MG63 (cell line): ENCODE data around the gene SUGP1. TPM values are rescaled to one million over a fixed set of nuclear protein-coding genes. Genes with fewer than 3 reads are reported as not detected.

Experiments
- DNase-seq: peaks from one replicate; pipeline ENCODE4 v3.0.0-alpha.2; 2020
- H3K27me3 ChIP-seq: fragments of 250-450 bp; sonication (Bioruptor Pico); 2 replicates; pipeline ENCODE4 v1.5.1; 2020; ENCODE audit warnings: mild to moderate bottlenecking, moderate library complexity
- H3K36me3 ChIP-seq: fragments of 250-450 bp; sonication (Bioruptor Pico); 2 replicates; pipeline ENCODE4 v1.5.1; 2020; ENCODE audit warnings: mild to moderate bottlenecking, moderate library complexity
- H3K4me3 ChIP-seq: fragments of 250-450 bp; sonication (Bioruptor Pico); 2 replicates; pipeline ENCODE4 v1.5.1; 2020; ENCODE audit warnings: mild to moderate bottlenecking, moderate library complexity
- H3K9me3 ChIP-seq: fragments of 250-450 bp; sonication (Bioruptor Pico); 2 replicates; pipeline ENCODE4 v1.5.1; 2020; ENCODE audit warnings: mild to moderate bottlenecking, moderate library complexity
- total RNA-seq: library from RNA; depleted of rRNA; stranded (reverse); fragments of >200 nt; shearing (Covaris generic); gene quantifications from 2 replicates; pipeline ENCODE4 v1.2.3, GENCODE V29; 2014; ENCODE audit warnings: low replicate concordance

The SUGP1 gene
- total RNA-seq, 1 experiment from 2014 or later = 28.9 TPM

DNA sequence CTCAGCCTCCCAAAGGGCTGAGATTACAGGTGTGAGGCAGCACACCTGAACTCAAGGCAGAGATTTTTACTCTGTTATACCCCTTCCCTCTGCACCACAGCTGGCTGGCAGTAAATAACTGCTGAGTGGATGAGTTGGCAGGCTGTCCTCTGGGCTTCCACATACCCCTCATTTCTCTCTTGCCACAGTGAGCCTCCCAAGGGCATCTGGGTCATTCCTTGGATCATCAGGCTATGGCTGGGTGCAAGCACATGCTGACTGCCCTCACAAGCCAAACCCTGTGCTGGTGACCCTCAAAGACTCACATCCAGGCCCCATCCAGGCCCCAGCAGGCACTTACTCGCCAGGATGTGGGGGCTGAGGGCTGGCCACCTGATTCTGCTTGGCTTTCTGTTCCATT is 4.2 kb downstream of the SUGP1 start:
- H3K36me3 ChIP-seq = peaks cover 55% of the 10 kb centered on the region
- no peak overlapping the region for H3K4me3 ChIP-seq
- no peaks in the 10 kb centered on the region for H3K9me3 ChIP-seq
- H3K27me3 ChIP-seq = no peaks in the 10 kb centered on the region
- DNase-seq = no peak

DNA sequence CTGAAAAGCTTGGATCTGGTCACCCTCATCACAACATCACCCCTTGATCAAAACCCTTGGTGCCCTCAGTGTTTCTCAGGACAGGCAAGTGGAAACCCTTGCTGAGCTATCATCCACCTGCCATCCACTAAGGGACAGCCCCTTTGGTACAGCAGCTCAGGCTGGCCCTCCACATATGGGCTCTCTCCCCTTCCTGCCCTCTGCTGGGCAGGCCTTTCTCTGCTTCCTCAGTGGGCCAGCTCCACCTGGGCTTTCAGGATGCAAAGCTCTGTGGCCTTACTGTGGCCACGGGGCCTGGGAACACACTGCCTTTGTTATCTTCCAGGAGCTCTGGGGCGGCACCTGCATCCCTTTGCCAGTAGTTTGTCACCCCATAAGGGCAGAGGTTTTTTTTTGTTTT is 4.9 kb downstream of the SUGP1 start:
- no peak for DNase-seq
- H3K4me3 ChIP-seq = no peak overlapping the region
- no peaks in the 10 kb centered on the region for H3K27me3 ChIP-seq
- H3K36me3 ChIP-seq = peaks cover 57% of the 10 kb centered on the region
- H3K9me3 ChIP-seq = no peaks in the 10 kb centered on the region

DNA sequence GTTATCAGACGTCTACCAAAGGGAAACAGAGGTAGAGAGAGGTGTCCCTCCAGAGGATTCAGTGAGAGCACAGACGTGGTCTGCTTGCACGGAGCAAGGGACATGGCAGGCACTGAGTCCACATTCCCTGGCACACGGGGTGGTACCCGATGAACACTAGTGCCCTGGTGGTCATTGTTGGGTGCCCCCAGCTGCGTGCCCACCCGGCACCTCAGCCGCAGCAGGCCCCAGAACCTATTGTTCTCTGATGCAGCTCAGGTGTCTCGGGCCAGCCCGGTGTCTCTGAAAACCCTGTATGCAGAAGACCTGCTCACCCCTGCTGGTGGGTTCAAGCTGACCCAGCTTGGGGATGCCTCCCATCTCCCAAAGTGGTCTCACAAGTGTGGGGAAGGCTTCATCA is 11.9 kb downstream of the SUGP1 start:
- Histone ChIP-seq H3K4me3 (no peak overlapping the region), H3K36me3 (peaks cover 80% of the 10 kb centered on the region), H3K27me3 (no peaks in the 10 kb centered on the region), H3K9me3 (no peaks in the 10 kb centered on the region)
- DNase-seq = no peak

DNA sequence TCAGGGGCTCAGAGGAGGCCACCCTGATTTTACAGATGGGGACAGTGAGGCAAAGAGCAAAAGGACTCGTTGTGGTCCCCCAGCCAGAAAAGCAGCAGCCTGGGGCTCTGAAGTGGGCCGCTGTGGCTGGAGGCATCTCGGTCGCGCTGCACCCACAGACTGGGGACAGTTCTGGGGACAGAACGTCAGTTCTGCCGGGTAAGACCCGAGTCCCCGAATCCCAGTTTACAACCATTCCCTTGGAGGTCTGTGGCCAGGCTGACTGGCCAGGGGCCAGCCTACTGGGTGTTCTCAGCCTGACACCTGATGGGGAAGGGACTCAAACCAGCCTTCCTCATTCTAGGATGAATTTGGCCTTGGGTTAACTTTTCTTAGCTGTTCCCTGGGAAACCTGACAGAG is 14.1 kb downstream of the SUGP1 start:
- DNase-seq = no peak
- H3K4me3 ChIP-seq = no peak overlapping the region
- no peaks in the 10 kb centered on the region for H3K9me3 ChIP-seq
- no peaks in the 10 kb centered on the region for H3K27me3 ChIP-seq
- peaks cover 86% of the 10 kb centered on the region for H3K36me3 ChIP-seq

DNA sequence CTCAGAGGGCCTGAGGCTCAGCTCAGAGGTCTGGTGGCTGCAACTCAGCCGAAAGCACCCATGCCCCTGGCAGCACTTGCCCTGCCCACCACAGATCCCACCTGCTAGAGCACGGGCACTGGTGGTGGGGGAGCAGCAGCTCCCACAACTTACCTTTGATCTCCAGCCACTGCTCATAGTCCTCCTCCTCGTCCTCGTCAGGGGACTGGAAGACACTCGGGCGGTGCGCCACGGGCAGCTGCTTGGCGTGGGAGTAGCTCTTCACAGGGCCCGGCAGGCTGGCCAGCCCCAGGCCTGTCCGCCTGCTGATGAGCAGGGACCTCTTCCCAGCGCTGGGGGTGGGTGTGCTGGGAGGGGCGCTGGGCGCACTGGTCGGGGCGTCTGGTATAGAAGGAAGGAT is 14.6 kb downstream of the SUGP1 start:
- Histone ChIP-seq H3K36me3 (peaks cover 88% of the 10 kb centered on the region), H3K27me3 (no peaks in the 10 kb centered on the region), H3K9me3 (no peaks in the 10 kb centered on the region), H3K4me3 (no peak overlapping the region)
- no peak for DNase-seq

DNA sequence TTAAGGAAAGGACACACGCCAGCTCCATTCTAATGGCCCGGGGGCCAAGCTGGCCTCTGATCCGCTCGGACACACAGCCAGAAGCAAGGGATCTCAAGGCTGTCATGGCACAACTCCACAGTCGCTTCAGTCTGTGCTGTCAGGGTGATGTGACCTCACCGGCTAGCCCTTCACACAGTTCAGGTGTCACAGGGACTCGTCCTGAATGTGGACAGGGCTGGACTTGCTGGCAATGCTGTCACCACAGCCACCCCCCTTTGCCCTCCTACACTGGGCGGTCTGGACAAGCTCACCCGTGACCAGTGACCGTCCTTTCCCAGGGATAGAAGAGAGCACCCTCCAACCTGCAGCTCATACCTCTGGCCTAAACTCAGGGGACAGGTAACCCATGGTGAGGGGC is 15.2 kb downstream of the SUGP1 start:
- H3K36me3 ChIP-seq = peaks cover 88% of the 10 kb centered on the region

DNA sequence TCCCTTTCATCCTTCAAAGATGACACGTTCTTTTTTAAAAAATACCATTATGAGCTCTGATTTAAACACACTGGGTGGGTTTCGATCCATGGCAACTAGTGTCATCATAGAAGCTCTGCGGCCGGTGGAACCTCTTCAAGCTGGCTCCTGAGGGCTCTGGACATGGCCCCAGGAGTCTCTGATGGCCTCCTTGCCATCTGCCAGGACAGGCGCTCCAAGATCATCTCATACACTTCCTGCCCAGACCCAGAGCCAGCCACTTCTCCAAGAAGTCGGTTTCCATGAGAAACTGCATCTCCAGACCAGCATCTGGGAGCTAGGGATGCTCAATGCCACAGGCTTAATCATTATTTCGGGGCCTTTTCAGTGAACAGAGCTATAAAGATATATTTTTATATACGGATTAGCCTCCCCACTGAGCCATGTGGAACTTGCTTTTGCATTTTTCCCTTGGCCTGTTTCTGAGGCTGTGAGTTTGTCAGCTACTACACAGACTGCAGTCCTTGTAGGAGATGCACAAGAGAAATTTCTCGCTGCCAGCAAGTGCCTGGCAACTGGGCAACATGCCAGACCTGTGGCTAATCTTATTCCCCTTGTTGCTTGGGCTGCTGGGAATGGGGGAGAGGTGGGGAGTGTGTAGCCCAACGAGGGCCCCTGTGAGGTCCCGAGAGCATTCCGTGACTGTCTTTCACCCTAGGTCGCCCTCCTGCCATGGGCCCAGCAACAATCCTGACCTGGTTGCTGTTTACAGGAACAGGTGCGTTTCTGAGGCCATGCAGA is 15.9 kb downstream of the SUGP1 start:
- H3K4me3 ChIP-seq = no peak overlapping the region
- H3K36me3 ChIP-seq = peaks cover 87% of the 10 kb centered on the region

More for the DNA sequence above, 15.2 kb downstream of the SUGP1 start:
- Histone ChIP-seq H3K4me3 (no peak overlapping the region), H3K9me3 (no peaks in the 10 kb centered on the region), H3K27me3 (no peaks in the 10 kb centered on the region)
- DNase-seq = no peak

DNA sequence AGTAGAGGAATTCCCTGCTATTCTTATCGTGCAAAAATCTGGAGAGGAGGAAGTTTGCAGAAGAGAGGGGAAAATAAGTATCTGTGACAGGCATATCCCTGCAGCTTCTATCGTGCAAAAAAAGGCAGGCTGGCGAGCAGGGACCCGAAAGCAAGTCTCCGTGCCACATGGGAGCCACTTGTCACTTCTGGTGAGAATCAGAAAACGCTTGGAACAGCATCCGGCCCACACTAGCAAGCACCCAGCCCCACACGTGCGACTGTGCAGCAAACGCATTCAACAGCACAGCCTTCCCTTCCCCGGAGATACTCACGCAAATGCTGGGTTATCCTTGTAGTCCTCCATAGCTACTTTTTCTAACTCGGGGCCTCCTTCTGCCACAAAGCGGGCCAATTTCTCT is 16.9 kb downstream of the SUGP1 start:
- peaks cover 79% of the 10 kb centered on the region for H3K36me3 ChIP-seq
- H3K9me3 ChIP-seq = no peaks in the 10 kb centered on the region
- no peaks in the 10 kb centered on the region for H3K27me3 ChIP-seq
- H3K4me3 ChIP-seq = no peak overlapping the region
- no peak for DNase-seq

More for the DNA sequence above, 15.9 kb downstream of the SUGP1 start:
- H3K9me3 ChIP-seq = no peaks in the 10 kb centered on the region
- no peaks in the 10 kb centered on the region for H3K27me3 ChIP-seq
- DNase-seq = no peak

DNA sequence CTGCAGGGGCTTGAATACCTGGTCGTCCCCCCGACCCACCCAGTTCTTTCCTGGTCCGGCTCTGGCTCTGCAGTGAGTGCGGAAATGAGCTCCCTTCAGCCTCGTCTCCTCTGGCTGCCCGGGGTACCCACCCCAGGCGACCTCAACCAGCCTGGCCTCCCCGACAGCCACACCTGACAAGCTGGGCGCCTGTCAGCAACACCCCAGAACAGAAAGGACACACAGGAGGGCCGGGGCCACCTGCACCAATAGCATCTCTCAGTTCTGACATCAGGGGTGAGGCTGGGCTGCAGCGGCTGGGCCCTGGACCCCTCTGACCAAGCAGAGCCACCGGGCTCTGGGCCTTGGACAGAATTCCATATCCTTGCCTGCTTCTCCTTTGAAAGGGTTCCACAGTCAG is 19.7 kb downstream of the SUGP1 start:
- Histone ChIP-seq H3K9me3 (no peaks in the 10 kb centered on the region), H3K36me3 (peaks cover 85% of the 10 kb centered on the region), H3K4me3 (no peak overlapping the region)

DNA sequence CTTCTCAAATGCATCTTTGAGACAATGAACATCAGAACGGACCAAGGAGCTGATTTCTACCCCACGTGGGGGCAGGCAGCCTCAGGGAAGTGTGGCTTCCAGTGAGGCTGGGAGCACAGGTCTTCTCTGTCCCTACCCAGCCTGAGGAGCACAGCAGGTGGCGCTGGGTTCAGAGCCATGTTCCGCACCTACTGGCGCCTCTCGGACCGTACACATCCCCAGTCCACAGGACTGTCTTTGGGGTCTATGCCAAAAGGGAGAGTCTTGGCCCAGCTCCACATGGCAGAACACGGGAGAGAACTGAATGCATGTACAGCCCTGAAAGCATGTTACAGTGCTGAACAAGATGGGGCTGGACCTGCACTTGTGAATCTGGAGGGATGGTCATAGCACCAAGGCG is 22.6 kb downstream of the SUGP1 start:
- DNase-seq = no peak
- peaks cover 5% of the 10 kb centered on the region for H3K9me3 ChIP-seq
- H3K27me3 ChIP-seq = no peaks in the 10 kb centered on the region
- peaks cover 72% of the 10 kb centered on the region for H3K36me3 ChIP-seq
- H3K4me3 ChIP-seq = no peak overlapping the region

More for the DNA sequence above, 19.7 kb downstream of the SUGP1 start:
- no peaks in the 10 kb centered on the region for H3K27me3 ChIP-seq
- DNase-seq = no peak

DNA sequence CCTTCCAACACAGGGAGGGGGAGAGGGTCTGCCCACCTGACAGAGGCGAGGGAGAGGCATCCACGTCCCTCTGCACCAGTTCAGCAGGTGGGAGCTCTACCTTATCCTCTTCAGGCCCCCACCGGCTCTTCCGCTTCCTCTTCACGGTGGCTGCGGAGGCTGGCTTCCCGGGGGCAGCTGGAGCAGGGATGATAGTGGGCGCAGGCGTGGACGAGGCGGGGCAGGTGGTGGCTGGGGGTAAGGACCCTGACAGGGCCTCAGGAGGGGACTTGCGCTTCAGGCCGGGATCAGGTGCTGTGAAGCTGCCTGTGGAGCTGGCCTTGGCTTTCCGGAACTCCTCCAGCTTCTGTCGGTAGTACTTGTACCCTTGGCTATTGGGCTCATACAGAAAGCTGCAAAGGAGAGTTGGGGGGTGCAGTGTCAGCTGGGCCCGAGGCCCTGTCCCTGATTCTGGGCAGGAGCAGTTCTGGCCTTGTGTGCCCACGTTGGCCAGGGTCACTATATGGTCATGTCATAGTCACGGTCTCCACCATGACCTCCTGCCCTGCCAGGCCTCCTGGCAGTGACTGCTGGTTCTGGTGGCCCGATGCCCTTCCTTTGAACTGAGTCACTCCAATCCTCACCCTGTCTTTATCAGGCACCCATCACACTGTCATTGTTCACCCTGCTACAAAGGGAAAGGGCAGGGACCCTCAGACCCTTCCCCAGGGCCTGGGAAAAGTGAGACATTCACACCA is 23.2 kb downstream of the SUGP1 start:
- H3K9me3 ChIP-seq = peaks cover 7% of the 10 kb centered on the region
- no peak overlapping the region for H3K4me3 ChIP-seq
- no peak for DNase-seq
- H3K27me3 ChIP-seq = no peaks in the 10 kb centered on the region
- peaks cover 73% of the 10 kb centered on the region for H3K36me3 ChIP-seq

DNA sequence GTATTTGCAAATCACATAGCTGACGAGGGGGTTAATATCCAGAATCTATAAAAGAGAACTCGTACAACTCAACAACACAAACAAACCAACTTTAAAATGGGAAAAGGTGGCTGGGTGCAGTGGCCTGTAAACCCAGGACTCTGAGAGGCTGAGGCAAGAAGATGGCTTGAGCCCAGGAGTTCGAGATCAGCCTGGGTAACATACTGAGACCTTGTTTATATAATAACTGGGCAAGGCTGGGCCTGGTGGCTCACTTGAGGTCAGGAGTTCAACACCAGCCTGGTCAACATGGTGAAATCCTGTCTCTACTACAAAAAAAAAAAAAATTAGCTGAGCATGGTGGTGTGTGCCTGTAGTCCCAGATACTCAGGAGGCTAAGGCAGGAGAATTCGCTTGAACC is 25.4 kb downstream of the SUGP1 start:
- H3K9me3 ChIP-seq = peaks cover 7% of the 10 kb centered on the region
- H3K27me3 ChIP-seq = no peaks in the 10 kb centered on the region
- H3K4me3 ChIP-seq = no peak overlapping the region
- H3K36me3 ChIP-seq = peaks cover 63% of the 10 kb centered on the region
- DNase-seq = no peak

DNA sequence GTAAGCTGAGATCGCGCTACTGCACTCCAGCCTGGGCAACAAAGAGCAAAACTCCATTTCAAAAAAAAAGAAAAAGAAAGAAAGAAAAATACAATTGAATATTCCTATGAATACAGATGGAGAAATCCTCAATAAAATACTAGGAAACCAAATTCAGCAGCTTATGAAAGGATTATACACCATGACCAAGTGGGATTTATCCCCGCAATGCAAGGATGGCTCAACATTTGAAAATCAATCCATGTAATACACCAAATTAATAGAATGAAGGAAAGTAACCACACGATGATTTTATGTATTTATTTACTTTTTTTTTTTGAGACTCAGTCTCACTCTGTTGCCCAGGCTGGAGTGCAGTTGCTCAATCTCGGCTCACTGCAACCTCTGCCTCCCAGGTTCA is 27.7 kb downstream of the SUGP1 start:
- DNase-seq = no peak
- no peak overlapping the region for H3K4me3 ChIP-seq
- H3K27me3 ChIP-seq = no peaks in the 10 kb centered on the region
- peaks cover 68% of the 10 kb centered on the region for H3K36me3 ChIP-seq
- peaks cover 7% of the 10 kb centered on the region for H3K9me3 ChIP-seq

DNA sequence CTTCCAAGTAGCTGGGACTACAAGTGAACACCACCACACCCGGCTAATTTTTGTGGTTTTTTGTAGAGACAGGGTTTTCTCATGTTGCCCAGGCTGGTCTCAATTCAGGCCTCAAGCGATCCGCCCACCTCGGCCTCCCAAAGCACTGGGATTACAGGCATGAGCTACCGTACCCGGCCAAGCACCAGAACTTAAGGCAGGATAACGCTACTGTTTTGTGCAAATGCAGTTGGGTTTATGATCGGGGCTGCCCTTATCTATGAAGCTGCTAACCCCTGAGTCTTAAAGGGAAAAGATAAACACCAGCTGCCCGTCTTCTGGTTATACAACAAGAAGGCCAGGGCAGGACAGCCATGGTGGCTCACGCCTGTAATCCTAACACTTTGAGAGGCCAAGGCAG is 34.6 kb downstream of the SUGP1 start:
- Histone ChIP-seq H3K27me3 (no peaks in the 10 kb centered on the region), H3K36me3 (peaks cover 89% of the 10 kb centered on the region), H3K4me3 (no peak overlapping the region), H3K9me3 (no peaks in the 10 kb centered on the region)
- no peak for DNase-seq

DNA sequence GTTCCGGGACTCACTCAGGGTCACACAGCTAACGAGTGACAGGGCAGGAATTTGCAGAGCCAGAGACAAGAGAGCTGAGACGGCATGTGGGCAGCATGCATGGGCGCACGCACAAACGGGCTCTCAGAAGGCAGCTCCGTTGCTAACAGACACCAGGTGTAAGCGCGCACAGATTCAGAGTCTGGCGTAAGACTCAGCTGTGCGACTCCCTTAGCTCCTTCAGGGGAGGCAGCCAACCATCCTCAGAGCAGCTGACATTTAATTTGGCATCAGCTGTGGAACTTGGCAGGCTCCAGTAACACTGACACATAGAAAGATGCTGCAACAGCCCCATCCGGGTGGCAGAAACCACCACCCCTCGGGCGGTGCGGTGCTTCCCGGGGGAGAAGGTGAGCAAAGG is 39.7 kb downstream of the SUGP1 start:
- H3K27me3 ChIP-seq = no peaks in the 10 kb centered on the region
- H3K9me3 ChIP-seq = no peaks in the 10 kb centered on the region
- H3K4me3 ChIP-seq = no peak overlapping the region
- no peak for DNase-seq
- H3K36me3 ChIP-seq = peaks cover 86% of the 10 kb centered on the region

DNA sequence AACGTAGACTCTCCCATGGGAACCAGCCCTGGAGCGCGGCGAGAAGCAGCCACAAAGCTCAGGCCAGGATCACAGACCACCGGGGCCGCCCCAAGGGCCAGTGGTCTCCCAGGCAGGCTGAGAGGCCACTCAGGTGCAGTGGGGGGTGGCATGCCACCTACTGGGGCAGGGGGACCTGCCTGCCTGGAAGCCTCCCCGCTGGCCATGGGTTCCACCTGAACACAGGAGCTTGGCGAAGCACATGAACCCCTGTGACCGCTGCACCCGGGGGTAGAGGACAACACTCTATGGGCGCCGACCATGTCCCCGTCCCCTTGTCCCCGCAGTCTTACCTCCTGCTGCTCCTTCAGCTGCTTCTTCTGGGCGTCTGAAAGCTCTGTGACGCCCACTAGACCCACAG is 40.5 kb downstream of the SUGP1 start:
- no peak for DNase-seq
- Histone ChIP-seq H3K9me3 (no peaks in the 10 kb centered on the region), H3K36me3 (peaks cover 82% of the 10 kb centered on the region)

DNA sequence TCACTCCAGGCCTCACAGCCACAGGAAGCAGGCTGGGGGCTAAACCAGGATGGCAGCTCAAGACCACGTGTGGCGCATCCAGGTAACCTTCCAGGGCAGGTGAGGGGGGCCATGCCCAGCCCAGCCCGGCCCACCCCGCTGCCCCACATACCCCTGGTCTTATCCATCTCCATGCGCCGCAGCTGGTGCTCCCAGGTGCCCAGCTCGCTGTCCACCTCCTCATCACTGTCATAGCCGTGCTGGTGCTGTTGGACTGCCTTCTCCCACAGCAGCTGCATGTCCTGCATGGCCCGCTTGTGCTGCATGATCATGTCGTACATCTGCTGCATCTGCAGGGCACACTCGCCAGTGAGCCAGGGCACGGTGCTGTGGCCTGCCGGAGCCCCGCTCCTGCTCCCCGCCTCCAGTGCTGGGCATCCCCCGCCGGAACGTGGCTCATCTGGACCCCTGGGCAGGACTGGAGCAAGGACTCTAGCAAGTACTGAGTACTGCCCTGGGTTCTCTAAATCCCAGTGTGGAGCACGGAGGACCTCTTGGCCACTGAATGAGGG is 41.2 kb downstream of the SUGP1 start:
- Histone ChIP-seq H3K4me3 (no peak overlapping the region), H3K9me3 (no peaks in the 10 kb centered on the region), H3K36me3 (peaks cover 76% of the 10 kb centered on the region), H3K27me3 (no peaks in the 10 kb centered on the region)
- no peak for DNase-seq

More for the DNA sequence above, 40.5 kb downstream of the SUGP1 start:
- no peak overlapping the region for H3K4me3 ChIP-seq
- H3K27me3 ChIP-seq = no peaks in the 10 kb centered on the region
